GM11168 (cell line): Measurements from ENCODE around the gene WDFY2.

ENCODE experiments used
- in situ Hi-C: fragments of 300-500 bp; cut with MboI; formaldehyde crosslinking; loops from one replicate; pipeline ENCODE4 v1.12.0; 2022; ENCODE audit warnings: low sequenced_read_pairs; ENCODE audit not compliant: unreplicated experiment

The WDFY2 gene

GRCh38 chr13:51599444-51600176 lies 15.3 kb downstream of the WDFY2 start:
- in situ Hi-C loops = no loop called here

DNA sequence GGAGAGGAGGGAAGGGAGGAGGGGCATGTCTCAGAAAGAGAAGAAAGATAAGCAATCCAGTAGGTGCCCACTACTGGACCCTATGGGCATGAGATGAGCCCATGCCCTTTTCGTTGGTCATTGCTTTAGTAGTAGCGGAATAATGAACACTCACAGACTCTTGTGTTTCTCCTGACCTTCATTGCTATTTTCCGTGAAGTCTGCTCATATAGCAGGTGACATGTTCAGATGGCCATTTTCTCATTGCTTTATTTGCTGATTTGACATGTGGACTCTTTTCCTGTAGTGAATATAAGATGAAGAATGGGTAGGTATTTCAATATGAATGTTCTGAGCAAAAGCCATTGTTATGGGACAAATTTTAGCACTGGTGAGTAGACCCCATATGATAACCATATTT lies 16.4 kb downstream of the WDFY2 start:
- in situ Hi-C loops = no loop called here

- in situ Hi-C loops = no loop called here
Measured at GRCh38 chr13:51601601-51602565, 17.6 kb downstream of the WDFY2 start.

DNA sequence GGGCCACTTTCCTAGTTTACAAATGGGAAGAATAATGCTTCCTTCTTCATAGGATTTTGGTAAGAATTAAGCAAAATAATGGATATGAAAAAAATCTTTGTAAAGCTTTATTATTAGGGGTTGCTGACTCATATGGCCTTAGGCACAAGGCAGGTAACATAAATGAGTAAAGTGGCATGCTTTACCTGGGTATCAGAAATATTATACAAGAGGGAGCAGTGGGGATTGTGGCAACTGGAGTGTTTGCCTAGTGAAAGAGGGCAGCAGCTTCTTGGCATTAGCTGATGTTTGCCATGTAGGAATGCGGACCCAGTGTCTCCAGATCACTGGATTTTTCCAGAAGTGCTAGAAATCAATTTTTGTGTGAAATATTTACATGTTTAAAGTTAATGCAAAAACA lies 19.5 kb downstream of the WDFY2 start:
- in situ Hi-C loops = no loop called here

GRCh38 chr13:51605698-51606097 lies 21.4 kb downstream of the WDFY2 start:
- in situ Hi-C loops = no loop called here

GRCh38 chr13:51607165-51607564 lies 22.9 kb downstream of the WDFY2 start:
- in situ Hi-C loops = no loop called here

DNA sequence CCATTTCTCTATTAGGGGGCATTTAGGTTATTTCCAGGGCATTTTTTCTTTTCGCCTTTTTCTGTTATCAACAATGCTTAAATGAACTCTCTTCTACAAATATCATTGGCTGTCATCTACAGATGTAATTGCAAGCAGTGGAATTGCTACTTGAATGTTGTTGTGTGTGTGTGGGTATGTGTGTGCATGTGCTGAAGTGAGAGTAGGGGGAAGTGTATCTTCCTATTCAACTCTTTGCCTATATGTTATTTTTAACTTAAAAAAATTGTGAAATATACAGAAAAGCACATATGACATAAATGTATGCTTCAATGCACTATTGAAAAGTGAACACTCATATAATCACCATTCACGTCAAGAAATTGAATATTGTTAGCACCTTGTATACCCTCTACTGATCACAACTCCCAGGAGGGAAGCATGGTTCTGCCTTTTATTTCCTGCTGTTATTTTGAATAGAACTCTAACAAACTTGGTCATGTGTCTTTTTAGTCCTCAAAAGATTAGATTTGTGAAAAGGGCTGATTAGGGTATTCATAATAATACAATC lies 24.7 kb downstream of the WDFY2 start:
- in situ Hi-C loops = no loop called here

- in situ Hi-C loops = no loop called here
Measured at GRCh38 chr13:51612867-51613266, 28.6 kb downstream of the WDFY2 start.

DNA sequence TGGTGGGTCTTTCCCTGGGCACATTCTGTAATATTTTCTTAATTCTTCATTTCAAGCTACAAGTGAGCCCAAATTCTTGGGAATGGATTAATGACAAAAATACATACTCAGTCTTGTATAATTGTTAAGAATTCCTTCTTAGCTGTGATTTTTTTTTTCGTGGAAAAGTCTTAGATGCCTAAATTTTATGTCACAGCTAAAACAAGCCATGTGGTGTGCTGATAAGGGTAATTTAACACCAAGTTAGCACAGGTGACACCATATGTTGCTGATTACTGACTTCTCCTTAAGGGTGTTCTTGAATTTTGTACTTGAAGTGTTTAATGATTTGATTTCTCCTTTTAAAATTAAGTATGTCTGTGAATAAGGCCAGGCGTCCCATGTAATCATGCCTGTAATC lies 29.3 kb downstream of the WDFY2 start:
- in situ Hi-C loops = no loop called here

DNA sequence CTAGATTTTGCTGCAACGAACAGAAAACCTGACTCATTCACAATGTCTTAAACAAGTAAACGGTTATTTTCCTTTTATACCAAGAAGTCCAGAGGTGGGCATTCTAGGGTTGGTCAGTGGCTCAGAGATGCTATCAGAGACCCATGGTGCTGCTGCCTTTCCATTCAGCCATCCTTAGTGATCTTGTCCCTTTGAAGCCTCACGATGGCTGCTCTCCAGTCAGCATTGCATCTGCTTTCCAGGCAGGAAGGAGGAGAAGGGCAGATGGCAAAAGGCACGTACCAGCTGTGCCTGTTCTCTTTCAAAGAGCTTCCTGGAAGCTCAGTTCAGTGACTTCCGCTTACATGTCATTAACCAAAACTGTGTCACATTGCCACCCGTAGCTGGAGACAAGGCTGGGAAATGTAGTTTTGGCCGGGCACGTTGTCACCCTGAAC lies 30.1 kb downstream of the WDFY2 start:
- in situ Hi-C loops = no loop called here

- in situ Hi-C loops = no loop called here
Measured at GRCh38 chr13:51618626-51619025, 34.4 kb downstream of the WDFY2 start.

DNA sequence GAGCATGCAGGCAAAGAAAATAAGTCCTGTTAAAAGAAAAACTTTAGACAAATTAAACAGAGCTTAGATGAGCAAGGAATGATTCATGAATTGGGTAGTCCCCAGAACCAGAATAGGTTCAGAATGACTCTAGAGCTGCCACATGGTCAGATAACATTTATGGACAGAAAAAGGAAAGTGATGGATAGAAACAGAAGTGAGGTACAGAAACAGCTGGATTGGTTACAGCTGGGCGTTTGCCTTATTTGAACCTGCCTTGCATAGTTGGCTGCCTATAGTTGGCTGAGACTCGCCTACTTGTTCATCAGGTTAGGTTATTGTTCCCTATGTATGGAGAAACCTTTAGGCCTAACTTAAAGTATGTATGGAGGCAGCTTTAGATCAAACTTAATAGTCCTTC lies 35.4 kb downstream of the WDFY2 start:
- in situ Hi-C loops = no loop called here

- in situ Hi-C loops = no loop called here
Measured at GRCh38 chr13:51620165-51620983, 36.1 kb downstream of the WDFY2 start.

GRCh38 chr13:51621602-51622001 lies 37.3 kb downstream of the WDFY2 start:
- in situ Hi-C loops = no loop called here

DNA sequence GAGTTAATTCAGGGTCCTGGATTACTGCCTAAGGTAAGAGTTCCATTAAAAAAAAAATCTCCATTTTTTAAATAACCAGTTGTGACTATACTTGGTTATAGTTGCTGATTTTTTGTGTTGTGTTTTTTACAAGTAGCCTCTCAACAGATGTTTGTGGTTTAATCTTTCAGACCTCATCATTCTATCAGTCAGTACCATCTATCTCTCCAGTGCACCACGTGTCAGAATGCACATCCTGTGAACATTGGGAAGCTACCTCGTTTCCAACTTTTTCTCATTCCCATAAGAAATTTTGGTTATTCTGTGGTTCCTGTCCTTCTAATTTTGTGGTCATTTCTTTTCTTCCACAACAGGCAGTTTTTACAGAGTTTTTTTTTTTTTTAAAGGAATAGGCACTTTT lies 39.2 kb downstream of the WDFY2 start:
- in situ Hi-C loops = no loop called here

DNA sequence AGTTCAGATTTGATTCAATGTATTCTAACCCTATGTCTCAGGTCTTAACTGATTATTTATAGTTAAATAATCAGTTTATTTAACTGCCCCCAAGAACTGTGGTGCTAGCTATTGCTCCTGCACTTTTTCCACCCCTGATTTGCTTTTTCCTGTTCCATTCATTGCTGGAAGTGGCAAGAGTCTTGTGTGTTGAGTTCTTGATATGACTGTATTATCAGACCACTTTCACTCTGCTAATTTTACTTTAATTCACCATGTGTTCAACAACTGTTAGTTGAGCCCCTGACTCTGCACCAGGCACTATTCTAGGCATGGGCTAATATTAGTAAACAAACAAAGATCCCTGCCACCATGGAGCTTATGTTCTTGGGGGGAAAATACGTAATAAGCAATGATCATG lies 39.9 kb downstream of the WDFY2 start:
- in situ Hi-C loops = no loop called here

DNA sequence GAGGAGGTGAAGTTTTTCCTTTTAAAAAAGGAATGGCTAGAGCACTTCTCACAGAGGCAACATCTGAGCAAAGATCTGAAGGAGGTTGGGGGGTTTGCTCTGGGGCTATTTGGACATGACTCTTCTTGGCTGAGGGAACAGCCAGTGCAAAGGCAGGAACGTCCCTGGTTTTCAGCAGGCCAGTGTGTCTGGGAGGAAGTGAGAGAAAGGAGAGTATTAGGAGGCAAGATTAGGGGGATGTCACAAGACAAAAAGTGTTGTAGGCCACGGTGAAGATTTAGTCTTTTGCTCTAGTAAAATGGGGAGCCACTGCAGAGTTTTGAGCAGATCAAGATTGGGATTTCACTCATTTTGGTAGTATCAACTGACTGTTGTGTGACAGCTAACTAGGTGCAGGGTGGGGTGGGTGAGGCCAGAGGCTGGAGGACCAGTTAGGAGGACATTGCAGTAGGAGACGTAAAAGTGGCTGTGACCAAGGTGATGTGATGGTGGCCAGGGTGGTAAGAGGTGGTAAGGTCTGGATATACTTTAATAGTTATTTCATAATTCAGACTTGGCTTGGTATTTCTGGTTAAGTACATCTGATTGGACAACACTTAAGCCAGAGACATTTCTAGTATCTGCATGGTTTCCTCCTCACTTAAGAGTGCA lies 40.6 kb downstream of the WDFY2 start:
- in situ Hi-C loops = no loop called here

- in situ Hi-C loops = no loop called here
Measured at GRCh38 chr13:51625555-51626345, 41.5 kb downstream of the WDFY2 start.

DNA sequence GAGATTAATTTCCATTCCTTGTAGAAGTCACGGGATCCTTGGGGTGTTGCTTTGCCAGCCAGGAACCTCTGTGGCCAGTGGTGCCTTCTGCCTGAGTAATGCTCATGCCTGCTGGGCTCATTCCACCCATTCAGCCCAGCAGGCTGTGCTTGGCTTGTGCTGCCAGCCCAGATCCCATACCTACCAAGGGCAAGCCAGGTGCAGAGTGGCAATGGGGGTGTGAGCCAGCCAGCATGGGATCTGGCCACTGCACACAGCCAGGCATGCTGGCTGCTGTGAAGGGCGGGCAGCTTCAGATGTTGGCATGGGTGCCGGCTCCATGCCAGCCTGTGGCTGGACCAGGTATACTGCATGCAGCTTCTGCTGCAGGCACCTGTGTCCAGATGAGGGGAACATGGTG lies 42.5 kb downstream of the WDFY2 start:
- in situ Hi-C loops = no loop called here
